ENCODE data around the gene GRIA1.
"Not testable (repeated sequence)": the region's sequence is repeated elsewhere in the genome, so short reads cannot be mapped to it uniquely, and the experiment has no call there.

GRIA1 gene

GRCh38 chr5:153711755-153712154 is 221.3 kb downstream of the GRIA1 start:
- DNase-seq (ENCODE audit: insufficient read length, low spot score) (no peak), FAIRE-seq (no peak)

DNA sequence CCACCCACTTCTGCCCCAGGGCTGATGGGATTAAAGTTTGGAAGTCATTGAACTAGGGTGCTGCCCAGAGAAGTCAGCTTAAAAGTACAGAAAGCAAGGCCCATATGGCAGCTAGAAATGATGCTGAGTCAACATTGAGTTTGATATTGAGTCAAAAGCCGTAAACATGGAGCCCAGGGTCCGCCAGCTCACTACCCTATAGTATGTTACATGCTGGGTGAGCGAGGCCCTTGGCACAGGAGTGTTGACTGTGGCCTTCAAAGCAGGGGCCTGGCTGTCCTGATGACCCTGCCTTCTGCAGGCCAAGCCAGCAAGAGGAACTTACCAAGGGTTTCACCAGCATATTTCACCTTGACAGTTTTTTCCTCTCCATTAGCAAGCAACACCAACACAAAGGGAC is 222.5 kb downstream of the GRIA1 start:
- no peak for DNase-seq (ENCODE audit: insufficient read length, low spot score)
- no peak for FAIRE-seq

GRCh38 chr5:153713943-153714342 is 223.5 kb downstream of the GRIA1 start:
- no peak for DNase-seq (ENCODE audit: insufficient read length, low spot score)
- FAIRE-seq: no peak

DNA sequence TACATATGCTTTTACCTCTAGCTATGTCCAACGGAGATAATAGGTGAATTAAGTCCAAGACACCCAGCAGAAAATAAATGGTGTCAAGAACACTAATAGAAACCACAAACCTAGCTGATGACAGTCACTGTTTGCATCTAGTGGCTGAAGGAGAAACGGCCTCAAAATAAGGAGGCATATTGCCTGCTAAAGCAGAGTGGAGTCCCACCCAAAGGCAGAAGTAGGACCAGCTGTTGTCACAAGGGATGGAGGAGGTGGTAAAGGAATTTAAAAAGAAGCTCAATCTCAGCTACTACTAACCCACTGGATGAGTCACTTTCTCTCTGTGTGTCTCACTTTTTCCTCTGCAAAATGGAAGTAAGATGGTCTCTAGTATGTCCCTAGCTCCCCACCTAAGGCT is 224.3 kb downstream of the GRIA1 start:
- no peak for DNase-seq (ENCODE audit: insufficient read length, low spot score)
- no peak for FAIRE-seq

- DNase-seq (ENCODE audit: insufficient read length, low spot score): no peak
Measured at GRCh38 chr5:153717287-153717686, 226.8 kb downstream of the GRIA1 start.

GRCh38 chr5:153718713-153719112 is 228.2 kb downstream of the GRIA1 start:
- DNase-seq (ENCODE audit: insufficient read length, low spot score): no peak
- no peak for FAIRE-seq

More at GRCh38 chr5:153717287-153717686, 226.8 kb downstream of the GRIA1 start:
- FAIRE-seq: no peak

GRCh38 chr5:153719324-153719723 is 228.9 kb downstream of the GRIA1 start:
- DNase-seq (ENCODE audit: insufficient read length, low spot score) (no peak), FAIRE-seq (no peak)

DNA sequence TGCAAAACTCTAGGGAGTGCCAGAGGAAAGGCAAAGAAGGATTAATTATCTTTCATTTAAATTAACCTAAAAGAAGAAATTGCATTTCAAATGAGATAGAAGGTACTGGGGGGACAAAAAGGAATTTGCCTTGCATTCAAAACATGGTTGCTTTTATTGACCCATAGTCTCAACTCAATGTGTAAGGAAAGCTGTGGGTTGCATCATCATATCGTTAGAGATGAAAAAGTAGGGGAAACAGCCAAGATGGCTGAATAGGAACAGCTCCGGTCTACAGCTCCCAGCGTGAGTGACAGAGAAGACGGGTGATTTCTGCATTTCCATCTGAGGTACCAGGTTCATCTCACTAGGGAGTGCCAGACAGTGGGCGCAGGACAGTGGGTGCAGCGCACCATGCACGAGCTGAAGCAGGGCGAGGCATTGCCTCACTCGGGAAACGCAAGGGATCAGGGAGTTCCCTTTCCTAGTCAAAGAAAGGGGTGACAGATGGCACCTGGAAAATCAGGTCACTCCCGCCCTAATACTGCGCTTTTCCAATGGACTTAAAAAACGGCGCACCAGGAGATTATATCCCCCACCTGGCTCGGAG is 232.6 kb downstream of the GRIA1 start:
- FAIRE-seq: not testable (repeated sequence)

GRCh38 chr5:153742060-153742459 is 251.6 kb downstream of the GRIA1 start:
- no peak for DNase-seq (ENCODE audit: insufficient read length, low spot score)
- no peak for FAIRE-seq

More for the DNA sequence above, 232.6 kb downstream of the GRIA1 start:
- not testable (repeated sequence) for DNase-seq (ENCODE audit: insufficient read length, low spot score)

- DNase-seq (ENCODE audit: insufficient read length, low spot score): no peak
- no peak for FAIRE-seq
Measured at GRCh38 chr5:153744751-153745150, 254.3 kb downstream of the GRIA1 start.

DNA sequence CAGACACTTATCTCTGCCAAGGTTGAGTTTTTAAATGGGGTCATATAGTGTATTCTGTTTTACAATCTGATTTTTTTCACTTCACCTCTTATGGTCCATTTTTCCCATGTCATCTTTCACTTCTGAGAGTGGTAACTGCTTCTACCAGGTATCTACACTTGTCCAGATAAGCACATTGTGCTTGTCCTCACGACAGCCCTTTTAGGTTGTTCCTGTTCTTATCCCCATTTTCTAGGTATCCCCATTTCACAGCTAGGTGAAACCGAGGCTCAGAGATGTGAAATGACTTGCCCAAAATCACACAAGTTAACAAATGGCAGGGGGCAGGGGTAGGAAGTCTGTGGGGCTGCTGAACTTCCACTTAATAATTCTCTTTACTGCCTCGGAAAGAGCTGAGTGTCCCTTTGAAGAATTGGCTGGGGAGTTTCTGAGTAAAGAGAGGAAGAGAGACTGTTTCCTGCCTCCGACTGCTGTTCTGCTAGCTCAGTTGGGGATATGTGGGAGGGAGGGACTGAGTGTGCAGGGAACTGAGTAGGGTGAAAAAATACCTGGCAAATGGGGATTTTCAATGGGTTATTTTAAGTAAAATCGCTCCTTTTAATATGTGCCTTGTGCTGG is 255.4 kb downstream of the GRIA1 start:
- no peak for FAIRE-seq

GRCh38 chr5:153746440-153746839 is 256.0 kb downstream of the GRIA1 start:
- no peak for DNase-seq (ENCODE audit: insufficient read length, low spot score)
- no peak for FAIRE-seq

More for the DNA sequence above, 255.4 kb downstream of the GRIA1 start:
- no peak for DNase-seq (ENCODE audit: insufficient read length, low spot score)

DNA sequence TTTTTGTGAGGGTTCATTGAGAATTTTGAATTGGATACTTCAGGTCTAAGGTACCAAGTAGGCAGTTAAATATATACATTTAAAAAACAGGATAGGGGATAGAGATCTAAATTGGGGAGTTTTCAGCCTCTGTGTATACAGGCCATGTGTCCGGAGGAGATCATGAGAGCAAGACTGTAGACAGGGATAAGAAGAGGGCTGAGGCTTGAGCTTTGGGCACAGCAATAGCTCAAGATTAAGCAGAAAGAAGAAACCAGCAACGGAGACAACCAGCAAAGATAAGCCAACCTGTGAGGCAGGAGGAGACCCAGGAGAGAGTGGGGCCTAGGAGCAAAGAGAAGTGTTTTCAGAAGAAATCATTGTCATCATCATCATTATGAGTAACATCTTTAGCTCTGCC is 258.4 kb downstream of the GRIA1 start:
- DNase-seq (ENCODE audit: insufficient read length, low spot score) (no peak), FAIRE-seq (no peak)

GRCh38 chr5:153749960-153750359 is 259.5 kb downstream of the GRIA1 start:
- peak; percentile 3 for DNase-seq (ENCODE audit: insufficient read length, low spot score)
- no peak for FAIRE-seq

DNA sequence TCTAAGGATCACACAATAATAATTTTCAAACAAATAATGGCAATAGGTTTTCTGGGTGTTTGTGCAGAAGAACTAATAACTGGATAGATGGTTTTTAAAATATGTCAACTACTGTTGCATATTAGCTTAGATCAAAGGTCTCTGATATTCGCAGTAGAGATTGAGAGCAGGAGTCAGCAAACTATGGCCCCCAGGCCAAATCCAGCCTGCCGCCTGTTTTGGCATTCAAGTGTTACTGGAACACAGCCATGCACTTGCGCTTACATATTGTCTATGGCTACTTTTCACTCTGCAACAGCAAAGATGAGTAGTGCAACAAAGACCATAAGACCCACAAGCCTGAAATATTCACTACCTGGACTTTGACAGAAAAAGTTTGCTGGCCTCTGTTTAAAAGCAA is 260.8 kb downstream of the GRIA1 start:
- DNase-seq (ENCODE audit: insufficient read length, low spot score) (no peak), FAIRE-seq (no peak)

GRCh38 chr5:153752890-153753289 is 262.4 kb downstream of the GRIA1 start:
- FAIRE-seq (no peak), DNase-seq (ENCODE audit: insufficient read length, low spot score) (no peak)

GRCh38 chr5:153753645-153754432 is 263.4 kb downstream of the GRIA1 start:
- FAIRE-seq: no peak
- no peak for DNase-seq (ENCODE audit: insufficient read length, low spot score)

GRCh38 chr5:153755913-153756500 is 265.5 kb downstream of the GRIA1 start:
- FAIRE-seq: no peak

DNA sequence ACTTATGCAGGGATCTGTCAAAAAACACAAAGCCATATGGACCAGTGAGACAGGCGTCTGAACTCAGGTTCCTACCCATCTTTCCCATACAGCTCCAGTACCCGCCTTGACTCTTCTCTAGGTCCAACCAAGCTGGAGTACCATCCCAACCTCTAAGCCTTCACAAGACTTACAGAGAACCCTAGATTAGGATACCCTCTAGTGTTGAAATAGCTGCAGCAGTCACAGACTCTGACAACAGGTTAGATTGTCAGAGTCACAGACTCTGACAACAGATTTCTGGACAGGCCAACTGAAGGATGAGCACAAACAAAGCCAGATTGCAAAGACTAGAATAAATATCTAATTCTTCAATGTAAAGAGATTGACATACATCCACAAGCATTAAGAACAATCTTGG is 266.1 kb downstream of the GRIA1 start:
- DNase-seq (ENCODE audit: insufficient read length, low spot score) (no peak), FAIRE-seq (no peak)

More at GRCh38 chr5:153755913-153756500, 265.5 kb downstream of the GRIA1 start:
- no peak for DNase-seq (ENCODE audit: insufficient read length, low spot score)

DNA sequence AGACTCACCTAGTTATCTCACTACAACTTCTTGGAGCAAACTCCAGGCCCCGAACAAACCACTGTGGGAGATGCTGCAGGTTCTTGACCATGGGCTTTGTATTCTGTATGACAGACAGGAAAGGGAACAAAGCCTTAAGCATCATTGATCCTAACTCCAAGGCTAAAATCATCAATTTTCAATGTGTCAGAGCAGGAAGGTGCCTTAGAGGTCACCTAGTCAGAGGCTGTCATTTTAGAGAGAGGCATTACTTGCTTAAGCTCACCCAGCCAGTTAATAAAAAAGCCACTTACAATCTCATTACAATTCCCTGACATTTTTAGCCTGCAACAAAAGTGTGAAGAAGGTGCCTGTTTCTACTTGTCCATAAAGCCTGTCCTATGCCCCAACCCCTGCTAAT is 275.5 kb downstream of the GRIA1 start:
- FAIRE-seq (no peak), DNase-seq (ENCODE audit: insufficient read length, low spot score) (no peak)

Data from HTR-8/SVneo (cell line).